Hepatocyte (in vitro differentiated cells): ENCODE data around the gene OSBP2. TPM values are rescaled to one million over a fixed set of nuclear protein-coding genes. Genes with fewer than 3 reads are reported as not detected.

Experiments used
- DNase-seq: peaks from one replicate; pipeline ENCODE4 v3.0.0-alpha.2; 2016; ENCODE audit warnings: low spot score
- H2AFZ ChIP-seq: fragments of 200-600 bp; sonication (generic); 2 replicates; pipeline ENCODE4 v1.6.0; 2016; ENCODE audit warnings: antibody characterized with exemption, mild to moderate bottlenecking
- H3K27ac ChIP-seq: fragments of 200-600 bp; sonication (generic); 2 replicates; pipeline ENCODE4 v1.5.1; 2016; ENCODE audit warnings: mild to moderate bottlenecking
- H3K27me3 ChIP-seq: fragments of 200-600 bp; sonication (generic); 2 replicates; pipeline ENCODE4 v1.6.1; 2016
- H3K36me3 ChIP-seq: fragments of 200-600 bp; sonication (generic); replicated peaks from 2 replicates; pipeline ENCODE4 v1.5.1; 2016; ENCODE audit warnings: low read depth; ENCODE audit not compliant: insufficient read depth
- H3K4me1 ChIP-seq: fragments of 200-600 bp; sonication (generic); 2 replicates; pipeline ENCODE4 v1.5.1; 2016; ENCODE audit warnings: mild to moderate bottlenecking, moderate library complexity; ENCODE audit not compliant: insufficient read depth
- H3K4me2 ChIP-seq: fragments of 200-600 bp; sonication (generic); 2 replicates; pipeline ENCODE4 v1.6.0; 2016
- H3K4me3 ChIP-seq: fragments of 200-600 bp; sonication (generic); 2 replicates; pipeline ENCODE4 v1.5.1; 2016; ENCODE audit warnings: mild to moderate bottlenecking
- H3K79me2 ChIP-seq: fragments of 200-600 bp; sonication (generic); 2 replicates; pipeline ENCODE4 v1.6.0; 2017; ENCODE audit warnings: mild to moderate bottlenecking
- H3K9me2 ChIP-seq: fragments of 200-600 bp; sonication (generic); replicated peaks from 2 replicates; pipeline ENCODE4 v1.6.0; 2017; ENCODE audit warnings: mild to moderate bottlenecking; ENCODE audit not compliant: insufficient read depth
- H3K9me3 ChIP-seq: fragments of 200-600 bp; sonication (generic); 2 replicates; pipeline ENCODE4 v1.5.1; 2016; ENCODE audit warnings: low read depth, mild to moderate bottlenecking
- H4K20me1 ChIP-seq: fragments of 200-600 bp; sonication (generic); 2 replicates; pipeline ENCODE4 v1.6.0; 2016; ENCODE audit warnings: mild to moderate bottlenecking; ENCODE audit not compliant: insufficient read depth, poor library complexity, severe bottlenecking
- EZH2 ChIP-seq: fragments of 200-600 bp; sonication (generic); IDR thresholded peaks from 2 replicates; pipeline ENCODE4 v1.6.1; 2016; ENCODE audit warnings: antibody characterized with exemption, mild to moderate bottlenecking, borderline replicate concordance
- EZH2phosphoT487 ChIP-seq: fragments of 200-600 bp; sonication (generic); IDR thresholded peaks from one replicate; pipeline ENCODE4 v1.6.1; 2018; ENCODE audit warnings: antibody characterized with exemption, mild to moderate bottlenecking, low read depth, moderate library complexity; ENCODE audit not compliant: unreplicated experiment, severe bottlenecking
- WGBS: methylation state at CpG from one replicate; pipeline ENCODE4 v1.1.6; 2016; ENCODE audit warnings: low lambda C conversion rate; ENCODE audit errors: missing lambda C conversion rate; 5-methylcytosine and 5-hydroxymethylcytosine counted together
- polyA plus RNA-seq: library from polyadenylated mRNA; unstranded; fragments of >200 nt; fragmentation: Nextera tagmentation; extraction: Ambion mirVana; gene quantifications from 2 replicates; pipeline ENCODE4 v1.2.1, GENCODE V29; 2016
- total RNA-seq: library from RNA; depleted of rRNA; stranded (reverse); fragments of >200 nt; gene quantifications from 2 replicates; pipeline ENCODE4 v1.2.3, GENCODE V29; 2014
- TF ChIP-seq, protein P1 (sequence below): fragments of 200-600 bp; sonication (generic); IDR thresholded peaks from 2 replicates; pipeline ENCODE4 v1.5.1; 2016; ENCODE audit warnings: antibody characterized with exemption, mild to moderate bottlenecking; ENCODE audit not compliant: poor library complexity

OSBP2 gene
- total and polyA plus RNA-seq, 2 experiments from 2014 or later, result 23.0 to 25.5 TPM

DNA sequence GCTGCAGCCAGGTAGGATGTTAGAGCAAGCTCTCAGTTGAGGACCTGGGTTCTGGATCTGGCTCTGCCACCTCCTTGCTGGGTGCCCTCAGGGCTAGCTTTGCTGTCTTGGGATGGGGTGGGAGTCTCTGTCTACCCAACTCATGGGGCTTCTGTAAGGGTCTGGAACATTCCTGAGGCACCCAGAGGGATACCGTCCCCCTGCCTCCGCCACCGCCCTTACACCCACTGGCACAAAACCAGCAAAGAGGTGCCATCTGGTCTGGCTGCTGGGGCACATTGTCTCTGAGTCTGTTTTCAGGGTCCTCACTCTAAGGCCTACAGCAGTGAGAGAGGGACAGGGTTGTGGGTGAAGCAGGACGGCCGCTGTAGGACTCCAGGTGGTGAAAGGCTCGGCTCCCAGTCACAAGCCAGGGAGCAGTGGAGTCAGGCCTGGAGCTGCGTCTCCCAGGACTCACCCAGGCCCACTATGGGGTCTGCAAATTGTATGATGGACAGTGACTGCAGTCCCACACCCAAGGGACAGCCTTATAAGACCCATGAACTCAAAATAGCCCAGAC is 189.0 kb downstream of the OSBP2 start:
- Histone ChIP-seq H3K4me1 (peaks cover 36% of the 10 kb centered on the region), H3K36me3 (no peaks in the 10 kb centered on the region), H3K9me2 (no peaks in the 10 kb centered on the region), H3K27me3 (no peaks in the 10 kb centered on the region), H3K27ac (no peak overlapping the region), H3K79me2 (peaks cover 16% of the 10 kb centered on the region), H2AFZ (no peak overlapping the region), H3K9me3 (no peaks in the 10 kb centered on the region), H3K4me2 (peak overlapping the region; percentile 73), H3K4me3 (no peak overlapping the region), H4K20me1 (no peaks in the 10 kb centered on the region)
- TF ChIP-seq EZH2 (no peak), EZH2phosphoT487 (no peak)
- TF ChIP-seq, protein P1, sequence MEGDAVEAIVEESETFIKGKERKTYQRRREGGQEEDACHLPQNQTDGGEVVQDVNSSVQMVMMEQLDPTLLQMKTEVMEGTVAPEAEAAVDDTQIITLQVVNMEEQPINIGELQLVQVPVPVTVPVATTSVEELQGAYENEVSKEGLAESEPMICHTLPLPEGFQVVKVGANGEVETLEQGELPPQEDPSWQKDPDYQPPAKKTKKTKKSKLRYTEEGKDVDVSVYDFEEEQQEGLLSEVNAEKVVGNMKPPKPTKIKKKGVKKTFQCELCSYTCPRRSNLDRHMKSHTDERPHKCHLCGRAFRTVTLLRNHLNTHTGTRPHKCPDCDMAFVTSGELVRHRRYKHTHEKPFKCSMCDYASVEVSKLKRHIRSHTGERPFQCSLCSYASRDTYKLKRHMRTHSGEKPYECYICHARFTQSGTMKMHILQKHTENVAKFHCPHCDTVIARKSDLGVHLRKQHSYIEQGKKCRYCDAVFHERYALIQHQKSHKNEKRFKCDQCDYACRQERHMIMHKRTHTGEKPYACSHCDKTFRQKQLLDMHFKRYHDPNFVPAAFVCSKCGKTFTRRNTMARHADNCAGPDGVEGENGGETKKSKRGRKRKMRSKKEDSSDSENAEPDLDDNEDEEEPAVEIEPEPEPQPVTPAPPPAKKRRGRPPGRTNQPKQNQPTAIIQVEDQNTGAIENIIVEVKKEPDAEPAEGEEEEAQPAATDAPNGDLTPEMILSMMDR, result no peak
- DNase-seq, result no peak
- WGBS, result 94% methylated on average over 6 of the region's 7 CpGs

DNA sequence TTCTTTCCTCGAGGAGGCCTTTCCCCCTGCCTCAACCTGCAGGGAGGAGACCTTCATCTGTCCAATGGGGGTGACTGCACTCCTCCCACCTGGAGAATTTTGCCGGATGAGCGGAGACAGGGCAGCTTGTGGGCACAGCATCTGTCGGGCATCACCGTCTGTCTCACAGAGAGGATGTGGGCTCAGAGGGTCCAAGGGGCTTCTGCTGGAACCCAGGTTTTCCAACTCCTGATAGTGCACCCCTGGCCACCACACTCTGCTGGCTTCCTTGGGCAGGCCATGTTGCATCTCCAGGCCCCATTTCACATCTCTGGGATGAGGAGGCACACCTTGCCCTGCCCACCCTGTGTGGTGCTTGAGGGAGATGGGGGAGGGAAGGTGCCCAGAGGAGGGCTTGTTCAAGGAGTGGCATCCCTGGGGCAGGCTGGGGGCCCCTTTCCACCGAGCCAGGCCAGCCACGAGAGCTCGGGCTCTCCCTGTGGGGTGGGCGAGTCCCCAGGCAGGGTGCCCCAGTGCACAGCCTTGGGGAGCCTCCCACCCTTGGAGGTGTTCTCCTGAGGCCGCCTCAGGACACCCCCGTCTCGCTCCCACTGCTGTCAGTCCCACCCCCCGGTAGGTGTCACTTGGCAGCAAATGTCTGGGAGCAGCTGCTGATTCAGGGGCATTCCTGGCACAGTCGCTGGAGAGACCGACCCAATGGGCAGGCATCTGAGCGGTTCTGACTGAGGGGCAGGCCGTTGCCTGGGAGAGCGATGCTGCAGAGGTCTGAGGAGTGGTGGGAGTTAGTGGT is 189.7 kb downstream of the OSBP2 start:
- no peak overlapping the region for H3K27ac ChIP-seq
- TF ChIP-seq, protein P1, result no peak
- no peak for TF ChIP-seq EZH2phosphoT487
- no peak for TF ChIP-seq EZH2
- no peak overlapping the region for H2AFZ ChIP-seq
- H3K27me3 ChIP-seq, result no peaks in the 10 kb centered on the region
- H3K4me2 ChIP-seq, result no peak overlapping the region
- DNase-seq, result no peak
- H4K20me1 ChIP-seq, result no peaks in the 10 kb centered on the region
- no peak overlapping the region for H3K4me3 ChIP-seq
- 95% methylated on average over 18 of the region's 18 CpGs for WGBS
- no peaks in the 10 kb centered on the region for H3K9me2 ChIP-seq
- H3K4me1 ChIP-seq, result peaks cover 29% of the 10 kb centered on the region
- H3K79me2 ChIP-seq, result peaks cover 16% of the 10 kb centered on the region
- H3K36me3 ChIP-seq, result no peaks in the 10 kb centered on the region
- H3K9me3 ChIP-seq, result no peaks in the 10 kb centered on the region

DNA sequence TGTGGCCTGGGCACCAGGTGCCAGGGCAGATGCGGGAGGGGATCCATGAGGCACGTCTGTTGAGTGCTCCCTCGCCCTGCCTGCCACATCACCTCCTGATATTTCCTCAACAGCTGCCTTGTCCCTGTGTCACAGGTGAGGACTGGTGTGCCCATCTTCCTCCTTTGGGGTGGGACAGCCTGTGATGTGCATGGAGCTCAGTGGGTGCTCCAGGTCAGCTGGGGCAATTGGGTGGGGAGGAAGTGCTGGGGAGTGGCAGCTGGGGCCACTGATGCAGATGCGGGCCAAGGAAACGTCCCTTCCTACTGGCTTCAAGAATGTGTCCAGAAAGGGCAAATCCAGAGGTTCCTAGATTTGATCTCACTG is 190.3 kb downstream of the OSBP2 start:
- Histone ChIP-seq H3K9me2 (no peaks in the 10 kb centered on the region), H3K79me2 (peaks cover 16% of the 10 kb centered on the region), H3K36me3 (no peaks in the 10 kb centered on the region), H3K27me3 (no peaks in the 10 kb centered on the region), H3K4me3 (no peak overlapping the region), H3K4me1 (peaks cover 27% of the 10 kb centered on the region), H3K27ac (no peak overlapping the region), H3K9me3 (no peaks in the 10 kb centered on the region), H2AFZ (no peak overlapping the region), H3K4me2 (no peak overlapping the region), H4K20me1 (no peaks in the 10 kb centered on the region)
- 90% methylated on average over 5 of the region's 5 CpGs for WGBS
- no peak for DNase-seq
- no peak for TF ChIP-seq EZH2phosphoT487
- TF ChIP-seq, protein P1, result no peak
- TF ChIP-seq EZH2, result no peak
